WI38 (cell line): ENCODE measurements around the gene TBX4.
"Not testable (repeated sequence)": the region's sequence is repeated elsewhere in the genome, so short reads cannot be mapped to it uniquely, and the experiment has no call there.

ENCODE experiments used
- H3K4me3 ChIP-seq: 2 replicates; pipeline ENCODE4 v1.5.1; 2011; ENCODE audit warnings: low read depth, mild to moderate bottlenecking, control low read depth, low read length
- TF ChIP-seq, protein P1 (sequence below): IDR thresholded peaks from 2 replicates; pipeline ENCODE4 v1.5.1; 2012; ENCODE audit warnings: low read depth, mild to moderate bottlenecking, control low read depth, low read length

Gene TBX4

DNA sequence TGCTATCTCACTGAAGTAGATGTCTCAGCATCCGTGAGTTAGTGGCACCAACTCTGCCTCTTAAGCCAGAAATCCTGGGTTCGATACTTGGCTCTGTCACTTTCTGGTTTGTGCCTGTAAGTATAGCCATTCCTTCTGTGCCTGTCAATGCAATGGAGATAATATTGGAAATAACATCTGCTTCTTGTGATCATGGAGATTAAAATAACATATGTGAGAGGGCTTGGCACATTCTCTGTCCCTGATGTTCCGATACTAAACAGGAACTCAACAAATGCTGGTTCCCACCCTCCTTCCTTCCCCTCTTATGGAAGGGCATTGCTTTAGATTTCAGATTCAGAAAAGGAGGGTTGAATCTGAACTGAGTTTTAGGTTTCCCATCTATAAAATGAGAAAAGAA is 39.8 kb downstream of the TBX4 start:
- TF ChIP-seq, protein P1, sequence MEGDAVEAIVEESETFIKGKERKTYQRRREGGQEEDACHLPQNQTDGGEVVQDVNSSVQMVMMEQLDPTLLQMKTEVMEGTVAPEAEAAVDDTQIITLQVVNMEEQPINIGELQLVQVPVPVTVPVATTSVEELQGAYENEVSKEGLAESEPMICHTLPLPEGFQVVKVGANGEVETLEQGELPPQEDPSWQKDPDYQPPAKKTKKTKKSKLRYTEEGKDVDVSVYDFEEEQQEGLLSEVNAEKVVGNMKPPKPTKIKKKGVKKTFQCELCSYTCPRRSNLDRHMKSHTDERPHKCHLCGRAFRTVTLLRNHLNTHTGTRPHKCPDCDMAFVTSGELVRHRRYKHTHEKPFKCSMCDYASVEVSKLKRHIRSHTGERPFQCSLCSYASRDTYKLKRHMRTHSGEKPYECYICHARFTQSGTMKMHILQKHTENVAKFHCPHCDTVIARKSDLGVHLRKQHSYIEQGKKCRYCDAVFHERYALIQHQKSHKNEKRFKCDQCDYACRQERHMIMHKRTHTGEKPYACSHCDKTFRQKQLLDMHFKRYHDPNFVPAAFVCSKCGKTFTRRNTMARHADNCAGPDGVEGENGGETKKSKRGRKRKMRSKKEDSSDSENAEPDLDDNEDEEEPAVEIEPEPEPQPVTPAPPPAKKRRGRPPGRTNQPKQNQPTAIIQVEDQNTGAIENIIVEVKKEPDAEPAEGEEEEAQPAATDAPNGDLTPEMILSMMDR, result no peak
- no peak overlapping the region for H3K4me3 ChIP-seq

- TF ChIP-seq, protein P1, result no peak
- no peak overlapping the region for H3K4me3 ChIP-seq
Observed at GRCh38 chr17:61492759-61493526, 40.7 kb downstream of the TBX4 start.

- H3K4me3 ChIP-seq, result not testable (repeated sequence)
Observed at GRCh38 chr17:61493830-61494324, 41.7 kb downstream of the TBX4 start.

- TF ChIP-seq, protein P1, result no peak
- H3K4me3 ChIP-seq, result no peak overlapping the region
Observed at GRCh38 chr17:61494325-61495160, 42.3 kb downstream of the TBX4 start.

- TF ChIP-seq, protein P1, result no peak
- H3K4me3 ChIP-seq, result no peak overlapping the region
Observed at GRCh38 chr17:61495161-61495857, 43.1 kb downstream of the TBX4 start.

DNA sequence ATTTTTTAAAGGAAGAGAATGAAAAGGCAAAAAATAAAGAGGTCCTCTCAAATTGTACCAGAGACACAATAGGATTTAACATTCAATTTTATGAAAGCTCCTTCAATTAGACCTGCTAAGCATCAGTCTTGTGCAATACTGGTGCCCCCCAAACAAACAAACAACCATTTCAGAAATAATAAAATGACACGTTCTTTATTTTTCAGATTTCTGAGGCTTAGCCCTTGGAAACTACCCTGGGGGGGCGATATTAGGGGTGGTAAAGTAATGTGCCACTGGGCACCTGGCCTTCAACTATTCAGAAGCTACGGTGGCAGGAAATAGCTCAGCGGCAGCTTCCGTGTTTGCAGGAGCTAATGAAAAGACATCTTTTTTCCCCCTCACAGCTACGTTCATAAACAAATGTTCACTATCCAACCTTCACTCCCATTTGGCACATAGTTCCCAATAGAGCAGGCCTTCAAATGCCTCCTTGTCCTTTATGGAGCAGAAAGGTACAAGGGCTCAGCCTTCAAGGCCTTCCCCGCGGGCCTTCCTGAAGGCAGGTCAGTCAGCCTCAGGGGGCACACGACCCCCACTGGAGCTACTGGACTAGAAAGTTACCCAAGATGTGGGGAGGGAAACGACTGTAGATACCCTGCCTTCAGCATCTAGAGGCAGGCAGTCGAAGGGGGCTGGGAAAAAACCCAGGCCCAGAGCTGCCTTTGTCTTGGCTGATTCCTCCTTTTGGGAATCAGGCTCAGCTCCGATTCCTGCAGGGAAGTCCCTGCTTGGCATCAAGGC is 44.1 kb downstream of the TBX4 start:
- H3K4me3 ChIP-seq, result no peak overlapping the region
- TF ChIP-seq, protein P1, result no peak
